HepG2 (cell line): ENCODE data around the gene COL26A1. TPM values are rescaled to one million over a fixed set of nuclear protein-coding genes. Genes with fewer than 3 reads are reported as not detected.

ENCODE experiments used
- EEA1 ChIP-seq: sonication (generic); formaldehyde crosslinking; IDR thresholded peaks from 2 replicates; pipeline ENCODE4 v1.5.1; 2020; ENCODE audit warnings: mild to moderate bottlenecking, missing genetic modification reagents, borderline replicate concordance
- LCORL ChIP-seq, 2 experiments: fragments of 450-650 bp in 1 of 2; sonication (generic) in 1 of 2; formaldehyde crosslinking in 1 of 2; IDR thresholded peaks; 2 replicates each; pipeline versions ENCODE4 v1.5.0 to v1.6.1; 2017 to 2020; ENCODE audit warnings: antibody characterized with exemption in 1 of 2, missing genetic modification reagents in 1 of 2
- NR2F1 ChIP-seq, 2 experiments: fragments of 450-650 bp in 1 of 2; formaldehyde crosslinking in 1 of 2; IDR thresholded peaks; 2 replicates each; pipeline versions ENCODE4 v1.5.0 to v1.6.1; 2016 to 2020; ENCODE audit warnings: mild to moderate bottlenecking in 1 of 2, missing compliant biosample characterization in 1 of 2, missing genetic modification reagents in 1 of 2, moderate library complexity in 1 of 2
- POLR2G ChIP-seq: fragments of 200-400 bp; formaldehyde crosslinking; IDR thresholded peaks from 2 replicates; pipeline ENCODE4 v1.6.1; 2018; ENCODE audit warnings: mild to moderate bottlenecking, low read depth, low read length, moderate library complexity
- ZKSCAN8 ChIP-seq: IDR thresholded peaks from 2 replicates; pipeline ENCODE4 v1.6.1; 2016; ENCODE audit warnings: borderline replicate concordance, missing genetic modification reagents, missing compliant biosample characterization
- ZNF232 ChIP-seq: sonication (generic); formaldehyde crosslinking; IDR thresholded peaks from 2 replicates; pipeline ENCODE4 v1.4.0; 2020; ENCODE audit warnings: missing genetic modification reagents, borderline replicate concordance
- ZNF350 ChIP-seq: sonication (generic); formaldehyde crosslinking; IDR thresholded peaks from 2 replicates; pipeline ENCODE4 v1.4.0; 2020; ENCODE audit warnings: mild to moderate bottlenecking, low read depth, missing genetic modification reagents, borderline replicate concordance
- ZNF382 ChIP-seq: sonication (generic); formaldehyde crosslinking; IDR thresholded peaks from 2 replicates; pipeline ENCODE4 v1.5.0; 2020; ENCODE audit warnings: missing genetic modification reagents, mild to moderate bottlenecking, borderline replicate concordance
- ZNF510 ChIP-seq: sonication (generic); formaldehyde crosslinking; IDR thresholded peaks from 2 replicates; pipeline ENCODE4 v1.4.0; 2020; ENCODE audit warnings: low read depth, mild to moderate bottlenecking, missing genetic modification reagents
- ZNF589 ChIP-seq: sonication (generic); formaldehyde crosslinking; conservative IDR thresholded peaks from 2 replicates; pipeline ENCODE4 v1.8.0; 2022; ENCODE audit warnings: mild to moderate bottlenecking, moderate library complexity, missing genetic modification reagents
- polyA plus RNA-seq, 8 experiments: library from polyadenylated mRNA; depleted of rRNA in 3 of 8; stranded (reverse) in 7 of 8; unstranded in 1 of 8; fragments of >200 nt; fragmentation: Illumina TruSeq in 4 of 8; extraction: Trizol in 4 of 8; gene quantifications; 2 replicates each; pipeline versions ENCODE4 v1.2.1 to v1.2.3, GENCODE V29; 2011 to 2016; ENCODE audit warnings: low read depth in 4 of 8, missing spikeins in 1 of 8, mixed read lengths in 1 of 8; ENCODE audit not compliant: insufficient read depth in 1 of 8
- total RNA-seq, 5 experiments: library from RNA; depleted of rRNA; stranded (reverse); fragments of >200 nt; fragmentation: Illumina TruSeq; extraction: Trizol; gene quantifications; 2 replicates each; pipeline ENCODE4 v1.2.3, GENCODE V29; 2016; ENCODE audit warnings: low read depth in 1 of 5
- TF ChIP-seq, protein P1 (sequence below): sonication (generic); formaldehyde crosslinking; IDR thresholded peaks from 2 replicates; pipeline ENCODE4 v1.4.0; 2020; ENCODE audit warnings: missing genetic modification reagents
- TF ChIP-seq, protein P2 (sequence below): sonication (generic); formaldehyde crosslinking; IDR thresholded peaks from 2 replicates; pipeline ENCODE4 v1.5.0; 2020; ENCODE audit warnings: mild to moderate bottlenecking, missing genetic modification reagents, moderate library complexity
- TF ChIP-seq, protein P3 (sequence below): sonication (generic); formaldehyde crosslinking; IDR thresholded peaks from 2 replicates; pipeline ENCODE4 v1.8.0; 2022; ENCODE audit warnings: missing genetic modification reagents, mild to moderate bottlenecking, moderate library complexity, borderline replicate concordance
- TF ChIP-seq, protein P4 (sequence below): sonication (generic); IDR thresholded peaks from 2 replicates; pipeline ENCODE4 v1.6.1; 2016; ENCODE audit warnings: low read depth, borderline replicate concordance
- TF ChIP-seq, protein P5 (sequence below): sonication (generic); formaldehyde crosslinking; IDR thresholded peaks from 2 replicates; pipeline ENCODE4 v1.4.0; 2020; ENCODE audit warnings: missing genetic modification reagents, borderline replicate concordance
- TF ChIP-seq, protein P6 (sequence below): IDR thresholded peaks from 2 replicates; pipeline ENCODE4 v1.4.0; 2020; ENCODE audit warnings: mild to moderate bottlenecking, missing genetic modification reagents

COL26A1 gene
- total and polyA plus RNA-seq, 2 of the 13 experiments (the other 11 are each of a cell fraction or from before 2014, with no cell fraction given) = 7.8 to 9.2 TPM

DNA sequence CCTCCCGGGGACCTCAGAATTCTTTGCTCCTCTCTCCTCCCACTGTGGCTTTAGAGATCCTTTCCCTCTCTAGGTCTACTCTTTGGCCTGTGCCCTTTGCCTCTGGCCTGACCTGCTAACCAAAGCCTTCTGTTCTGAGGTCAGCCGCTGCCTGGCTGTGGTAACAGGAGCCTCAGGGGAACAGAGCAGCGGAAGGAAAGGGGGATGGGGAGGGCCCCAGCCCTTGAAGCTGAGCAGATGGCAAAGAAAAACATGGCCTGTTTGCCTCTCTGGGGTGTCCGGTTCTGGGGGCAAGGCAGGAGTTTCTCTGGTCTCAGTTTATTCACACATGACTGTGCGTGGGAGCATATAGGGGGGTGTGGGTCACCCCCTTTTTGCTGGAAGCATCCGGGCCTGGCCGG, 28.2 kb downstream of the COL26A1 start (continued):
- TF ChIP-seq, protein P1, sequence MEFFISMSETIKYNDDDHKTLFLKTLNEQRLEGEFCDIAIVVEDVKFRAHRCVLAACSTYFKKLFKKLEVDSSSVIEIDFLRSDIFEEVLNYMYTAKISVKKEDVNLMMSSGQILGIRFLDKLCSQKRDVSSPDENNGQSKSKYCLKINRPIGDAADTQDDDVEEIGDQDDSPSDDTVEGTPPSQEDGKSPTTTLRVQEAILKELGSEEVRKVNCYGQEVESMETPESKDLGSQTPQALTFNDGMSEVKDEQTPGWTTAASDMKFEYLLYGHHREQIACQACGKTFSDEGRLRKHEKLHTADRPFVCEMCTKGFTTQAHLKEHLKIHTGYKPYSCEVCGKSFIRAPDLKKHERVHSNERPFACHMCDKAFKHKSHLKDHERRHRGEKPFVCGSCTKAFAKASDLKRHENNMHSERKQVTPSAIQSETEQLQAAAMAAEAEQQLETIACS (CRISPR knock-in tag) = no peak
- no peak for TF ChIP-seq LCORL (IDR thresholded peaks at IDR 0.05)
- TF ChIP-seq LCORL (CRISPR knock-in tag; IDR thresholded peaks at IDR 0.05) = peak; percentile 95
- TF ChIP-seq ZNF232 (CRISPR knock-in tag) = no peak
- TF ChIP-seq EEA1 (CRISPR knock-in tag) = no peak
- TF ChIP-seq ZNF382 = no peak
- no peak for TF ChIP-seq ZNF510
- peak; percentile 86 to 95 for TF ChIP-seq NR2F1 (CRISPR knock-in tag; IDR thresholded peaks at IDR 0.05)
- no peak for TF ChIP-seq ZNF589 (CRISPR knock-in tag)
- TF ChIP-seq, protein P2, sequence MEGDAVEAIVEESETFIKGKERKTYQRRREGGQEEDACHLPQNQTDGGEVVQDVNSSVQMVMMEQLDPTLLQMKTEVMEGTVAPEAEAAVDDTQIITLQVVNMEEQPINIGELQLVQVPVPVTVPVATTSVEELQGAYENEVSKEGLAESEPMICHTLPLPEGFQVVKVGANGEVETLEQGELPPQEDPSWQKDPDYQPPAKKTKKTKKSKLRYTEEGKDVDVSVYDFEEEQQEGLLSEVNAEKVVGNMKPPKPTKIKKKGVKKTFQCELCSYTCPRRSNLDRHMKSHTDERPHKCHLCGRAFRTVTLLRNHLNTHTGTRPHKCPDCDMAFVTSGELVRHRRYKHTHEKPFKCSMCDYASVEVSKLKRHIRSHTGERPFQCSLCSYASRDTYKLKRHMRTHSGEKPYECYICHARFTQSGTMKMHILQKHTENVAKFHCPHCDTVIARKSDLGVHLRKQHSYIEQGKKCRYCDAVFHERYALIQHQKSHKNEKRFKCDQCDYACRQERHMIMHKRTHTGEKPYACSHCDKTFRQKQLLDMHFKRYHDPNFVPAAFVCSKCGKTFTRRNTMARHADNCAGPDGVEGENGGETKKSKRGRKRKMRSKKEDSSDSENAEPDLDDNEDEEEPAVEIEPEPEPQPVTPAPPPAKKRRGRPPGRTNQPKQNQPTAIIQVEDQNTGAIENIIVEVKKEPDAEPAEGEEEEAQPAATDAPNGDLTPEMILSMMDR (CRISPR knock-in tag) = peak; percentile 31; the same call in 1 of the 2 replicates
- TF ChIP-seq, protein P3, sequence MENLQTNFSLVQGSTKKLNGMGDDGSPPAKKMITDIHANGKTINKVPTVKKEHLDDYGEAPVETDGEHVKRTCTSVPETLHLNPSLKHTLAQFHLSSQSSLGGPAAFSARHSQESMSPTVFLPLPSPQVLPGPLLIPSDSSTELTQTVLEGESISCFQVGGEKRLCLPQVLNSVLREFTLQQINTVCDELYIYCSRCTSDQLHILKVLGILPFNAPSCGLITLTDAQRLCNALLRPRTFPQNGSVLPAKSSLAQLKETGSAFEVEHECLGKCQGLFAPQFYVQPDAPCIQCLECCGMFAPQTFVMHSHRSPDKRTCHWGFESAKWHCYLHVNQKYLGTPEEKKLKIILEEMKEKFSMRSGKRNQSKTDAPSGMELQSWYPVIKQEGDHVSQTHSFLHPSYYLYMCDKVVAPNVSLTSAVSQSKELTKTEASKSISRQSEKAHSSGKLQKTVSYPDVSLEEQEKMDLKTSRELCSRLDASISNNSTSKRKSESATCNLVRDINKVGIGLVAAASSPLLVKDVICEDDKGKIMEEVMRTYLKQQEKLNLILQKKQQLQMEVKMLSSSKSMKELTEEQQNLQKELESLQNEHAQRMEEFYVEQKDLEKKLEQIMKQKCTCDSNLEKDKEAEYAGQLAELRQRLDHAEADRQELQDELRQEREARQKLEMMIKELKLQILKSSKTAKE (CRISPR knock-in tag) = peak; percentile 84
- peak; percentile 54; the same call in 1 of the 2 replicates for TF ChIP-seq POLR2G
- TF ChIP-seq, protein P4, sequence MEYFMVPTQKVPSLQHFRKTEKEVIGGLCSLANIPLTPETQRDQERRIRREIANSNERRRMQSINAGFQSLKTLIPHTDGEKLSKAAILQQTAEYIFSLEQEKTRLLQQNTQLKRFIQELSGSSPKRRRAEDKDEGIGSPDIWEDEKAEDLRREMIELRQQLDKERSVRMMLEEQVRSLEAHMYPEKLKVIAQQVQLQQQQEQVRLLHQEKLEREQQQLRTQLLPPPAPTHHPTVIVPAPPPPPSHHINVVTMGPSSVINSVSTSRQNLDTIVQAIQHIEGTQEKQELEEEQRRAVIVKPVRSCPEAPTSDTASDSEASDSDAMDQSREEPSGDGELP = peak; percentile 74; the same call in 1 of the 2 replicates
- peak; percentile 61; the same call in 1 of the 2 replicates for TF ChIP-seq ZKSCAN8 (CRISPR knock-in tag)
- TF ChIP-seq, protein P5, sequence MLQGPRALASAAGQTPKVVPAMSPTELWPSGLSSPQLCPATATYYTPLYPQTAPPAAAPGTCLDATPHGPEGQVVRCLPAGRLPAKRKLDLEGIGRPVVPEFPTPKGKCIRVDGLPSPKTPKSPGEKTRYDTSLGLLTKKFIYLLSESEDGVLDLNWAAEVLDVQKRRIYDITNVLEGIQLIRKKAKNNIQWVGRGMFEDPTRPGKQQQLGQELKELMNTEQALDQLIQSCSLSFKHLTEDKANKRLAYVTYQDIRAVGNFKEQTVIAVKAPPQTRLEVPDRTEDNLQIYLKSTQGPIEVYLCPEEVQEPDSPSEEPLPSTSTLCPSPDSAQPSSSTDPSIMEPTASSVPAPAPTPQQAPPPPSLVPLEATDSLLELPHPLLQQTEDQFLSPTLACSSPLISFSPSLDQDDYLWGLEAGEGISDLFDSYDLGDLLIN = no peak
- peak; percentile 65; the same call in 1 of the 2 replicates for TF ChIP-seq ZNF350 (CRISPR knock-in tag)
- TF ChIP-seq, protein P6, sequence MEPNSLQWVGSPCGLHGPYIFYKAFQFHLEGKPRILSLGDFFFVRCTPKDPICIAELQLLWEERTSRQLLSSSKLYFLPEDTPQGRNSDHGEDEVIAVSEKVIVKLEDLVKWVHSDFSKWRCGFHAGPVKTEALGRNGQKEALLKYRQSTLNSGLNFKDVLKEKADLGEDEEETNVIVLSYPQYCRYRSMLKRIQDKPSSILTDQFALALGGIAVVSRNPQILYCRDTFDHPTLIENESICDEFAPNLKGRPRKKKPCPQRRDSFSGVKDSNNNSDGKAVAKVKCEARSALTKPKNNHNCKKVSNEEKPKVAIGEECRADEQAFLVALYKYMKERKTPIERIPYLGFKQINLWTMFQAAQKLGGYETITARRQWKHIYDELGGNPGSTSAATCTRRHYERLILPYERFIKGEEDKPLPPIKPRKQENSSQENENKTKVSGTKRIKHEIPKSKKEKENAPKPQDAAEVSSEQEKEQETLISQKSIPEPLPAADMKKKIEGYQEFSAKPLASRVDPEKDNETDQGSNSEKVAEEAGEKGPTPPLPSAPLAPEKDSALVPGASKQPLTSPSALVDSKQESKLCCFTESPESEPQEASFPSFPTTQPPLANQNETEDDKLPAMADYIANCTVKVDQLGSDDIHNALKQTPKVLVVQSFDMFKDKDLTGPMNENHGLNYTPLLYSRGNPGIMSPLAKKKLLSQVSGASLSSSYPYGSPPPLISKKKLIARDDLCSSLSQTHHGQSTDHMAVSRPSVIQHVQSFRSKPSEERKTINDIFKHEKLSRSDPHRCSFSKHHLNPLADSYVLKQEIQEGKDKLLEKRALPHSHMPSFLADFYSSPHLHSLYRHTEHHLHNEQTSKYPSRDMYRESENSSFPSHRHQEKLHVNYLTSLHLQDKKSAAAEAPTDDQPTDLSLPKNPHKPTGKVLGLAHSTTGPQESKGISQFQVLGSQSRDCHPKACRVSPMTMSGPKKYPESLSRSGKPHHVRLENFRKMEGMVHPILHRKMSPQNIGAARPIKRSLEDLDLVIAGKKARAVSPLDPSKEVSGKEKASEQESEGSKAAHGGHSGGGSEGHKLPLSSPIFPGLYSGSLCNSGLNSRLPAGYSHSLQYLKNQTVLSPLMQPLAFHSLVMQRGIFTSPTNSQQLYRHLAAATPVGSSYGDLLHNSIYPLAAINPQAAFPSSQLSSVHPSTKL (CRISPR knock-in tag) = peak; percentile 85
- TF ChIP-seq, all 625 proteins: peak for 204
